Measurements from ENCODE around the gene GSTM2.

GSTM2 gene

DNA sequence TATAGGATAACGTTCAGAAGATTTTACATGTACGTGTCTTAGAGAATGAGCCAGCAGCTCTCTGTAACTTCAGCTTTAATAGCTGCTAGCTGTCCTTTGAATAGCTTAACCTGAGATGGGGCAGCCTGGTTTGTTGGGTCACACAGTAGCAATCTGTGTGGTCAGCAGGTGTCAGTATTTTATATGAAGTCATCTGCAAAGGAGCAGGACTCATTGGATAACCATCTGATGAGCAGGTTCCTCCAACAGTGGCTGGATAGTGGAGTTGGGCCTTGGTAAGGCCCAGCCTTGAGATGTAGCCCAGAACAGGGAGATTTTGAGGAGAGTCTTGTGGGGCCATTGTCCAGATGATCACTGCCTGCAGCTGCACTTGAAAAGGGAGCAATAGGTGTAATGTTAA lies 50.6 kb downstream of the GSTM2 start:
- no peak for DNase-seq

DNA sequence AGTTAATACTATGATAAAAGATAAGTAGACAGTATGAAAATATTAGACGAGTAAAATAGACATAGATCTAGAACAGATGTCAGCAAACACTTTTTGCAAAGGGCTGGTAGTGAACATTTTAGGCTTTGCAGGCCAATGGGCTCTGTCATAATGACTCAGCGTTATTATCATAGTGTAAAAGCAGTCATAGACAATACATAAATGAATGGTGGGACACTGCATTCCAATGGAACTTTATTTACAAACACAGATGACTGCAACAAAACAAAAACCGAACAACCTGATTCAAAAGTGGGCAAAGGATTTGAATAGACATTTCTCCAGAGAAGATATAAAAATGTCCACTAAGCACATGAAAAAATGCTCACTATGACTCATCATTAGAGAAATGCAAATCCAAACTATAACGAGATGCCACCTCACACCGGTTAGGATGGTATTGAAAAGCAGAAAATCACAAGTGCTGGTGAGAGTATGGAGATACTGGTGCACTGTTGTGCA lies 51.5 kb downstream of the GSTM2 start:
- DNase-seq: no peak

DNA sequence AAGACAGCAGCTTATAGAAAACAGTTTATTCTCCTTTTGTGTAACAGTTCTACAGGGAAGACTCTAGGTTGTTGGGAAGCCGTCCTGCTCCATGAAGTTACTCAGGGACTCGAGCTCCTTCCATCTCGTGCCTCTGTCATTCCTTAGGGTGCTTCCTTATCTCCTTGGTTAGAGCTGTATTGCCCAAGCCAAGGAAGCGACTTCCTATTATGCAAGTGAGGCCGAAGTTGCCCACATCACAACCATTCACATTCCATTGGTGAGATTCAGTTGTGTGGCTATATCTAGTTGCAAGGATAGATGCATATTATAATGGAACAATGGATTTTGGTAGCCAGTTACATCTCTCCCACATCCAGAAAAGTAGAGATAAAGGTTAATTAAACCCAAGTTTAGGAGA lies 53.2 kb downstream of the GSTM2 start:
- DNase-seq: no peak

DNA sequence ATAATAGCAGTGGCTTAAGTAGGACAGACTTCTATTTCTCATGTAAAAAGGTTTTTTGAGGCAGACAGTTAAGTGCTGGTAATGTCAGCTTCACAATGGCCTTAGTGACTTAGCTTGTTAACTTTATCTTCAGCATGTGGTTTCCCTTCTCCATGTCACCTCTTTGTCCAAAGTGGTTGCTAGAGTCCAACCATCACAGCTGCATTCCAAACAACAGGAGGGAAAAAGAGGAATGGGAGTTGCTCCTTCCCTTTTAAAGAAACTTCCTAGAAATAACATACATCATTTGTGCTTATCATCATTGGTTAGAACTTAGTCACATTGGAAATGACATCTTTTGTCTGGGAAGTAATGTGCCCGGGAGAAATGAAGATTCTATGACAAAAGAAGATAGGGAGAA lies 54.1 kb downstream of the GSTM2 start:
- DNase-seq: no peak

DNA sequence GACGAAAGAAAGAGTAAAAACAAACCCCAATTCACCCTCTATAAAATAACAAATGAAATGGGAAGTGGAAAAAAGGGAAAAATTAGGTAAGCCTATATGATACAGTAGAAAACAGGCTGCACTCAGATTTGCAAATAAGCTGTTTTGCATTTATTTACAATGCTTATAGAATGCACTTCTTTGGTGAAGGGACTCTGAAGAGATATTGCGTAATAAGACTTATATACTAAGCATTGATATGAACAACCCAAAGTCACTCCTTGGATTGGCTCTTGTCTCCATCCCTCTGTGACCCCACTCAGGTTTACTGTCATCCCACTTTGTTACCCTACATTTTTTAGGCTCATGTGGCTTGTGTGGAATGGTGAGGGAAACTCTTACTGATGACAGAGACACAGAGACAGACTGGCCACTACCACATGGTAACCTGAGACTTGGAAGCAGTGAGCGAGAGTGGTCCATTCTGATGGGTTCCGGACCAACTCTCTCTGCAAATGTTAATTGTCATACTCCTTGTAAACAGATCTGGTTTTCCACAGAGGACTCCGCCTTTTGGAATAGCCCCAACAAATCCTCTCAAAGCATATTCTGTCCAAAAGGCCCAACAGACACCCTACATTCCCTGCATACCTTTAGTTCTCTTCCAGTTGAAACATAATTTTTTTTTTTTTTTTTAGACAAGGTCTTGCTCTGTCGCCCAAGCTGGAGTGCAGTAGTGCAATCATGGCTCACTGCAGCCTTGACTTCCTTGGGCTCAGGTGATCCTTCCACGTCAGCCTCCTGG lies 55.2 kb downstream of the GSTM2 start:
- DNase-seq: no peak

Measured in NCI-H2029 treated with DMSO at 0.1 percent for 48 hours (cell line).